Psoas muscle (tissue), 8 donors: ENCODE data around the gene PGP. TPM values are rescaled to one million over a fixed set of nuclear protein-coding genes. Genes with fewer than 3 reads are reported as not detected.

Experiments
- ATAC-seq, 4 donors: fragments of 200-7000 bp; cut with Tn5 transposase; one replicate each; pipeline ENCODE4 v1.9.1; 2020; ENCODE audit warnings: moderate library complexity in 3 of 4, mild to moderate bottlenecking in 2 of 4
- DNase-seq, 2 donors: peaks; one replicate each; pipeline ENCODE4 v3.0.0-alpha.2; 2020
- H3K27ac ChIP-seq: fragments of 200-600 bp; one replicate; pipeline ENCODE4 v1.8.0; 2022
- H3K27me3 ChIP-seq, 3 donors: fragments of 200-600 bp in 1 of 3; one replicate each; pipeline versions ENCODE4 v1.6.1 to v1.8.0; 2013 to 2022; ENCODE audit warnings: low read length in 2 of 3, mild to moderate bottlenecking in 2 of 3, moderate library complexity in 1 of 3; ENCODE audit not compliant: insufficient read depth in 3 of 3
- H3K36me3 ChIP-seq, 2 donors: fragments of 200-600 bp in 1 of 2; one replicate each; pipeline versions ENCODE4 v1.6.1 to v1.8.0; 2013 to 2022; ENCODE audit warnings: low read depth in 1 of 2, mild to moderate bottlenecking in 1 of 2, moderate library complexity in 1 of 2; ENCODE audit not compliant: insufficient read depth in 1 of 2
- H3K4me1 ChIP-seq: fragments of 200-600 bp; one replicate; pipeline ENCODE4 v1.8.0; 2022
- H3K4me3 ChIP-seq: fragments of 200-600 bp; one replicate; pipeline ENCODE4 v1.8.0; 2022; ENCODE audit warnings: mild to moderate bottlenecking
- H3K9me3 ChIP-seq: fragments of 200-600 bp; one replicate; pipeline ENCODE4 v1.8.0; 2022
- WGBS, 3 donors: extraction: QIAGEN DNeasy Blood & Tissue Kit; methylation state at CpG; one replicate each; pipeline versions ENCODE4 v1.1.6 to v1.1.7; 2013; 5-methylcytosine and 5-hydroxymethylcytosine counted together
- intact Hi-C, 2 donors: fragments of 100-400 bp; cut with DNase I; formaldehyde crosslinking; loops; one replicate each; pipeline versions ENCODE4 v1.11.0 to v1.14.2; 2022
- polyA plus RNA-seq, 3 donors: library from polyadenylated mRNA; stranded (reverse); fragments of 200-250 nt; gene quantifications; one replicate each; pipeline ENCODE4 v1.2.3, GENCODE V29; 2013
- total RNA-seq, 4 donors: library from RNA; stranded (reverse); fragmentation: NEBNext Ultra II Directional in 2 of 4; extraction: Animal tissue kit (Norgen Biotek cat#: 25700) in 2 of 4; gene quantifications; one replicate each; pipeline versions ENCODE4 v1.2.1 to v1.2.4, GENCODE V29; 2021 to 2023
- TF ChIP-seq, protein P1 (sequence below): fragments of 200-600 bp; IDR thresholded peaks from one replicate; pipeline ENCODE4 v1.8.0; 2022; ENCODE audit warnings: antibody characterized with exemption
- donor health status: healthy with polysubstance abuse.
- donor health status: DM: no; HTN: no; CAD: no; lungs with moderate emphysema.
- donor health status: Bipolar disorder and iron deficiency.
- donor health status: healthy.
- donor health status: DM: yes; HTN: yes; CAD: no.
- donor health status: DM: no; HTN: no; CAD: no.
- donor health status: DM: no; HTN: no; CAD: no.
- donor health status: DM: yes; HTN: yes; CAD: no.

PGP gene
- total and polyA plus RNA-seq, 7 donors = 20.9 to 35.9 (median 27.4) TPM

- DNase-seq (no peak), ATAC-seq (no peak)
- Histone ChIP-seq H3K4me3 (no peak overlapping the region), H3K4me1 (peaks cover 14% of the 10 kb centered on the region), H3K27me3 (no peaks in the 10 kb centered on the region), H3K9me3 (no peaks in the 10 kb centered on the region), H3K27ac (no peak overlapping the region), H3K36me3 (peaks cover 3 to 73% of the 10 kb centered on the region in 2 donors)
- TF ChIP-seq, protein P1, sequence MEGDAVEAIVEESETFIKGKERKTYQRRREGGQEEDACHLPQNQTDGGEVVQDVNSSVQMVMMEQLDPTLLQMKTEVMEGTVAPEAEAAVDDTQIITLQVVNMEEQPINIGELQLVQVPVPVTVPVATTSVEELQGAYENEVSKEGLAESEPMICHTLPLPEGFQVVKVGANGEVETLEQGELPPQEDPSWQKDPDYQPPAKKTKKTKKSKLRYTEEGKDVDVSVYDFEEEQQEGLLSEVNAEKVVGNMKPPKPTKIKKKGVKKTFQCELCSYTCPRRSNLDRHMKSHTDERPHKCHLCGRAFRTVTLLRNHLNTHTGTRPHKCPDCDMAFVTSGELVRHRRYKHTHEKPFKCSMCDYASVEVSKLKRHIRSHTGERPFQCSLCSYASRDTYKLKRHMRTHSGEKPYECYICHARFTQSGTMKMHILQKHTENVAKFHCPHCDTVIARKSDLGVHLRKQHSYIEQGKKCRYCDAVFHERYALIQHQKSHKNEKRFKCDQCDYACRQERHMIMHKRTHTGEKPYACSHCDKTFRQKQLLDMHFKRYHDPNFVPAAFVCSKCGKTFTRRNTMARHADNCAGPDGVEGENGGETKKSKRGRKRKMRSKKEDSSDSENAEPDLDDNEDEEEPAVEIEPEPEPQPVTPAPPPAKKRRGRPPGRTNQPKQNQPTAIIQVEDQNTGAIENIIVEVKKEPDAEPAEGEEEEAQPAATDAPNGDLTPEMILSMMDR = no peak
- WGBS, 3 donors = 87 to 91% (median 91%) methylated on average over 20 to 23 of the region's 23 CpGs
- intact Hi-C loops = no loop called here
Measured at GRCh38 chr16:2229632-2230250, 15.1 kb upstream of the PGP start.

DNA sequence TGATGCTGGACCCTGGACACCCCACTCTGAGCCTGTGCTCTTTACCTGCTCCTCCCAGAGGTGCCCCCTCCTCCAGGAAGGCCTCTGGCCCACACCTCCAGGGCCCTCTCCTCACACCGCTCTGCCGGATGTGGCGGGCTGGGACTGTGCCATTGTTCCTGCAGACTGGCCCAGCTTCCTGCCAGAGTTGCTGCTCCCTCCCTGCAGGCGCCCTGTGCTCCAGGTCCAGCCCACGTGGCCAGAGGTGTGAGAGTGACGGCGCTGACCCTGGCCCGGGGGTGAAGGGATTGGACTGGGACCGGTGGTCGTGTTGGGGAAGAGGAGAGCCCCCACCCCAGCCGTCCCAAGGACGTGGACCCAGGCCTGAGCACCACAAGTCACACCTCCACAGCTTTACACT is 14.5 kb upstream of the PGP start:
- 80 to 82% (median 82%) methylated on average over 11 to 12 of the region's 12 CpGs for WGBS, 3 donors
- Histone ChIP-seq H3K27ac (no peak overlapping the region), H3K36me3 (peaks cover 3 to 66% of the 10 kb centered on the region in 2 donors), H3K9me3 (no peaks in the 10 kb centered on the region), H3K27me3 (no peaks in the 10 kb centered on the region), H3K4me3 (no peak overlapping the region), H3K4me1 (peaks cover 19% of the 10 kb centered on the region)
- ATAC-seq = no peak
- no peak for DNase-seq
- intact Hi-C loops = no loop called here
- TF ChIP-seq, protein P1 = no peak

DNA sequence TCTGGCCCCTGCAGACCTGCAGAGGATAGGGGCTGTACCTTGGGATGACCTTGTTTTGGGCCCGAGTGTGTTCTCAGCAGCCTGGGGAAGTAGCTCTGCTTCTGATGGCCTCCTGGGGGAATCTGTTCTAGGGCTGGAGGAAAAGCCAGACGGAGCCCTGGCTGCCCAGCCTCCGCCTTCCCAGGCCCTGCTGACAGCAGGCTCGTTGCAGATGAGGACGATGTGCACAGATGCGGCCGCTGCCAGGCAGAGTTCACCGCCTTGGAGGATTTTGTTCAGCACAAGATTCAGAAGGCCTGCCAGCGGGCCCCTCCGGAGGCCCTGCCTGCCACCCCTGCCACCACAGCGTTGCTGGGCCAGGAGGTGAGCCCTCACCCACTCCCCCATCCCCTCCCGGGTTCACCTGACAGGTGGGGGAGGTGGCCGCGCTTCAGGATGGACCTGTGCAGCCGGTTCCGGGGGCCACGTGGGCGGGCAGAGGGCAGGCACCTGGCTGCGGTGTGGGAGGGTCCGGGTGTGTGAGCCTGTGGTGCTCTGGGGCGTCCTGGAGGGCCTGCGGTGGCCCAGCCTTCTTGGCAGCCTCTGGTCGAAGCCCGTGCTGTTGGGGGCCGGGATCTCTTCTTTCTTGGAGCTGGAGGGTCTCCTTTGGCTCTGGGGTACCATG is 13.7 kb upstream of the PGP start:
- H3K9me3 ChIP-seq = no peaks in the 10 kb centered on the region
- H3K4me3 ChIP-seq = no peak overlapping the region
- no peak overlapping the region for H3K27ac ChIP-seq
- intact Hi-C loops = no loop called here
- TF ChIP-seq, protein P1 = no peak
- peaks cover 3 to 58% of the 10 kb centered on the region in 2 donors for H3K36me3 ChIP-seq
- no peak for ATAC-seq
- H3K4me1 ChIP-seq = peaks cover 19% of the 10 kb centered on the region
- H3K27me3 ChIP-seq = no peaks in the 10 kb centered on the region
- WGBS, 3 donors = 88 to 91% (median 89%) methylated on average over 25 of the region's 25 CpGs
- no peak for DNase-seq

DNA sequence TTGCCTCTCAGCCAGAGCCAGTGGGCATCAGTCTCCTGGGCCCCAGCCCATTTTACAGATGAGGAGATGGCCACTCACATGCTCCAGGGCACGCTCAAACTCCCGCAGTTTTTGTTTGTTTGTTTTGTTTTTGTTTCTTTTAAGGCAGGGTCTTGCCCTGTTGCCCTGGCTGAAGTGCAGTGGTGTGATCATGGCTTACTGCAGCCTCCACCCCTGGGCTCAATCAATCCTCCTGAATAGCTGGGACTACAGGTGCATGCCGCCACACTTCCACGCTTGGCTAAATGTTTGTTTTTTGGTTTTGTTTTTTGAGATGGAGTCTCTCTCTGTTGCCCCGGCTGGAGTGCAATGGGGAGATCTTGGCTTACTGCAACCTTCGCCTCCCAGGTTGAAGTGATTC is 12.3 kb upstream of the PGP start:
- H3K27me3 ChIP-seq = no peaks in the 10 kb centered on the region
- H3K27ac ChIP-seq = no peak overlapping the region
- no peaks in the 10 kb centered on the region for H3K9me3 ChIP-seq
- DNase-seq = no peak
- 90% methylated on average over 6 of the region's 6 CpGs for WGBS, 3 donors
- H3K4me1 ChIP-seq = peaks cover 19% of the 10 kb centered on the region
- no peak for ATAC-seq
- H3K36me3 ChIP-seq = peaks cover 0 to 45% of the 10 kb centered on the region in 2 donors
- intact Hi-C loops = loop anchor here (2.0 kb wide), 1 partner anchor 20 kb away; no protein-coding TSS in a partner anchor
- TF ChIP-seq, protein P1 = no peak
- H3K4me3 ChIP-seq = no peak overlapping the region
